H9 (cell line): Measurements from ENCODE around the gene DDX24. TPM values are rescaled to one million over a fixed set of nuclear protein-coding genes. Genes with fewer than 3 reads are reported as not detected.

Experiments
- DNase-seq: peaks from one replicate; pipeline ENCODE4 v3.0.0-alpha.2; 2017
- H2AFZ ChIP-seq: one replicate; pipeline ENCODE4 v1.6.1; 2013; ENCODE audit warnings: mild to moderate bottlenecking, low read length, control low read depth, moderate library complexity
- H2AK5ac ChIP-seq: 2 replicates; pipeline ENCODE4 v1.6.1; 2013; ENCODE audit warnings: low read length, control low read depth, mixed read lengths; ENCODE audit not compliant: insufficient read length
- H2BK120ac ChIP-seq: one replicate; pipeline ENCODE4 v1.6.1; 2013; ENCODE audit warnings: low read depth, mild to moderate bottlenecking, low read length, control low read depth, inconsistent platforms; ENCODE audit not compliant: poor library complexity, severe bottlenecking
- H2BK12ac ChIP-seq: 2 replicates; pipeline ENCODE4 v1.6.1; 2013; ENCODE audit warnings: low read length, control low read depth, mixed read lengths, low read depth; ENCODE audit not compliant: insufficient read length
- H2BK15ac ChIP-seq: 2 replicates; pipeline ENCODE4 v1.6.1; 2013; ENCODE audit warnings: low read depth, low read length, control low read depth
- H2BK20ac ChIP-seq: one replicate; pipeline ENCODE4 v1.6.1; 2013; ENCODE audit warnings: low read depth, mild to moderate bottlenecking, low read length, control low read depth, inconsistent platforms; ENCODE audit not compliant: poor library complexity, severe bottlenecking
- H2BK5ac ChIP-seq: 2 replicates; pipeline ENCODE4 v1.6.1; 2013; ENCODE audit warnings: low read length, control low read depth, mixed read lengths; ENCODE audit not compliant: insufficient read length
- H3K14ac ChIP-seq: 2 replicates; pipeline ENCODE4 v1.6.1; 2013; ENCODE audit warnings: low read length, control low read depth; ENCODE audit not compliant: insufficient read depth
- H3K18ac ChIP-seq: 2 replicates; pipeline ENCODE4 v1.6.1; 2013; ENCODE audit warnings: low read depth, mild to moderate bottlenecking, mixed read lengths, low read length, control low read depth; ENCODE audit not compliant: insufficient read length
- H3K23ac ChIP-seq: 2 replicates; pipeline ENCODE4 v1.6.1; 2013; ENCODE audit warnings: low read length, control low read depth, mixed read lengths, low read depth; ENCODE audit not compliant: insufficient read length
- H3K23me2 ChIP-seq: 2 replicates; pipeline ENCODE4 v1.6.1; 2013; ENCODE audit warnings: low read depth, mild to moderate bottlenecking, mixed read lengths, low read length, control low read depth; ENCODE audit not compliant: insufficient read length, poor library complexity, severe bottlenecking
- H3K27ac ChIP-seq: 2 replicates; pipeline ENCODE4 v1.5.1; 2013; ENCODE audit warnings: low read length, control low read depth, mixed read lengths, low read depth; ENCODE audit not compliant: insufficient read length
- H3K27me3 ChIP-seq: 2 replicates; pipeline ENCODE4 v1.6.1; 2013; ENCODE audit warnings: low read length, control low read depth, inconsistent platforms; ENCODE audit not compliant: insufficient read depth
- H3K4ac ChIP-seq: 2 replicates; pipeline ENCODE4 v1.6.1; 2013; ENCODE audit warnings: low read depth, mild to moderate bottlenecking, control low read depth, inconsistent platforms, low read length, moderate library complexity
- H3K4me1 ChIP-seq: 2 replicates; pipeline ENCODE4 v1.6.1; 2013; ENCODE audit warnings: low read length, control low read depth, inconsistent platforms; ENCODE audit not compliant: insufficient read depth
- H3K4me2 ChIP-seq: 2 replicates; pipeline ENCODE4 v1.6.1; 2013; ENCODE audit warnings: low read length, control low read depth, mixed read lengths; ENCODE audit not compliant: insufficient read length, insufficient read depth
- H3K56ac ChIP-seq: 2 replicates; pipeline ENCODE4 v1.6.1; 2013; ENCODE audit warnings: low read depth, mild to moderate bottlenecking, mixed read lengths, low read length, control low read depth; ENCODE audit not compliant: insufficient read length
- H3K79me1 ChIP-seq: 2 replicates; pipeline ENCODE4 v1.6.1; 2013; ENCODE audit warnings: low read depth, mild to moderate bottlenecking, moderate library complexity, low read length, control low read depth, inconsistent platforms; ENCODE audit not compliant: insufficient read depth, poor library complexity, severe bottlenecking
- H3K79me2 ChIP-seq: 2 replicates; pipeline ENCODE4 v1.6.1; 2013; ENCODE audit warnings: low read length, control low read depth, inconsistent platforms; ENCODE audit not compliant: insufficient read depth
- H3K9ac ChIP-seq: 2 replicates; pipeline ENCODE4 v1.6.1; 2013; ENCODE audit warnings: low read length, control low read depth, mixed read lengths; ENCODE audit not compliant: insufficient read length; ENCODE audit errors: extremely low read depth
- H3K9me3 ChIP-seq: one replicate; pipeline ENCODE4 v1.6.1; 2013; ENCODE audit warnings: low read depth, low read length, inconsistent platforms; ENCODE audit not compliant: control insufficient read depth
- H3T11ph ChIP-seq: one replicate; pipeline ENCODE4 v1.6.1; 2013; ENCODE audit warnings: mild to moderate bottlenecking, low read length, control low read depth, inconsistent platforms
- H4K20me1 ChIP-seq: one replicate; pipeline ENCODE4 v1.6.1; 2013; ENCODE audit not compliant: control insufficient read depth, insufficient read length, insufficient read depth
- H4K5ac ChIP-seq: 2 replicates; pipeline ENCODE4 v1.6.1; 2013; ENCODE audit warnings: low read depth, mild to moderate bottlenecking, mixed read lengths, low read length, control low read depth; ENCODE audit not compliant: insufficient read length
- H4K8ac ChIP-seq: replicated peaks from 2 replicates; pipeline ENCODE4 v1.6.1; 2013; ENCODE audit warnings: low read length, control low read depth, mixed read lengths, low read depth; ENCODE audit not compliant: insufficient read length
- H4K91ac ChIP-seq: 2 replicates; pipeline ENCODE4 v1.6.1; 2013; ENCODE audit warnings: low read depth, mild to moderate bottlenecking, moderate library complexity, mixed read lengths, low read length, control low read depth; ENCODE audit not compliant: insufficient read length
- H3K27ac Mint-ChIP-seq, 3 experiments: 2 replicates in 2 of 3; 3 replicates in 1 of 3; pipeline ENCODE4 v1.8.0; 2020 to 2021; ENCODE audit warnings: mixed read lengths in 3 of 3, mild to moderate bottlenecking in 1 of 3, moderate library complexity in 1 of 3
- H3K27me3 Mint-ChIP-seq: 2 replicates; pipeline ENCODE4 v1.8.0; 2021; ENCODE audit warnings: low read depth, mild to moderate bottlenecking, moderate library complexity, mixed read lengths
- H3K36me3 Mint-ChIP-seq, 3 experiments: 2 replicates in 2 of 3; 3 replicates in 1 of 3; pipeline ENCODE4 v1.8.0; 2020 to 2021; ENCODE audit warnings: low read depth in 3 of 3, mixed read lengths in 3 of 3; ENCODE audit not compliant: insufficient read depth in 1 of 3
- H3K4me1 Mint-ChIP-seq, 2 experiments: 2 replicates each; pipeline ENCODE4 v1.8.0; 2020; ENCODE audit warnings: mixed read lengths in 2 of 2
- H3K4me3 Mint-ChIP-seq, 2 experiments: 2 replicates in 1 of 2; 3 replicates in 1 of 2; pipeline ENCODE4 v1.8.0; 2020 to 2021; ENCODE audit warnings: mild to moderate bottlenecking in 2 of 2, mixed read lengths in 2 of 2, moderate library complexity in 1 of 2
- H3K9me3 Mint-ChIP-seq, 2 experiments: 2 replicates in 1 of 2; 3 replicates in 1 of 2; pipeline ENCODE4 v1.8.0; 2020; ENCODE audit warnings: mild to moderate bottlenecking in 2 of 2, mixed read lengths in 2 of 2, moderate library complexity in 1 of 2
- WGBS: extraction: QIAGEN DNeasy Blood & Tissue Kit; methylation state at CpG from one replicate; pipeline ENCODE4 v1.1.7; 2013; ENCODE audit warnings: missing lambda C conversion rate, low lambda C conversion rate, mixed read lengths; ENCODE audit not compliant: insufficient read length; ENCODE audit errors: extremely low coverage; 5-methylcytosine and 5-hydroxymethylcytosine counted together
- total RNA-seq: library from RNA; stranded (reverse); gene quantifications from 2 replicates; pipeline ENCODE4 v1.2.1, GENCODE V29; 2021
- TF ChIP-seq, protein P1 (sequence below): fragments of 200-600 bp; sonication (generic); conservative IDR thresholded peaks from 3 replicates; pipeline ENCODE4 v1.8.0; 2021; ENCODE audit warnings: antibody characterized with exemption, mild to moderate bottlenecking

DDX24 gene
- total RNA-seq, 1 experiment from 2014 or later, result 172 TPM

DNA sequence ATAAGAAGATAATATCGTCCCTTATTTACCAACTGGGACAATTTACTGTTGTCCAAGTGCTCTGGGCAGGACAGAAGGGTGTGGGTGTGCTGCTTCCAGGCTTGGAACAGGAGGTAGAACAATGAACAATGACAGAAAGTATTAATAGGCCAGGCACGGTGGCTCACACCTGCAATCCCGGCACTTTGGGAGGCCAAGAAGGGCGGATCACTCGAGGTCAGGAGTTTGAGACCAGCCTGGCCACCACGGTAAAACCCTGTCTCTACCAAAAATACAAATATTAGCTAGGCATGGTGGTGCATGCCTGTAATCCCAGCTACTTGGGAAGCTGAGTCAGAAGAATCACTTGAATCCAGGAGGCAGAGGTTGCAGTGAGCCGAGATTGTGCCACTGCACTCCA lies 32.1 kb upstream of the DDX24 start:
- no peak overlapping the region for H3K4ac ChIP-seq
- H2AFZ ChIP-seq, result no peak overlapping the region
- no peak overlapping the region for H4K91ac ChIP-seq
- H4K8ac ChIP-seq, result no peak overlapping the region
- Mint-ChIP-seq H3K36me3 (no peaks in the 10 kb centered on the region; a peak in 1 of 7 replicates), H3K4me1 (peaks cover 16 to 20% of the 10 kb centered on the region in 2 experiments), H3K27ac (no peak overlapping the region), H3K9me3 (no peaks in the 10 kb centered on the region), H3K27me3 (peaks cover 6% of the 10 kb centered on the region), H3K4me3 (no peak overlapping the region)
- no peaks in the 10 kb centered on the region for H4K20me1 ChIP-seq
- no peak overlapping the region for H3K18ac ChIP-seq
- no peak overlapping the region for H2BK20ac ChIP-seq
- H3K79me2 ChIP-seq, result no peaks in the 10 kb centered on the region
- TF ChIP-seq, protein P1, sequence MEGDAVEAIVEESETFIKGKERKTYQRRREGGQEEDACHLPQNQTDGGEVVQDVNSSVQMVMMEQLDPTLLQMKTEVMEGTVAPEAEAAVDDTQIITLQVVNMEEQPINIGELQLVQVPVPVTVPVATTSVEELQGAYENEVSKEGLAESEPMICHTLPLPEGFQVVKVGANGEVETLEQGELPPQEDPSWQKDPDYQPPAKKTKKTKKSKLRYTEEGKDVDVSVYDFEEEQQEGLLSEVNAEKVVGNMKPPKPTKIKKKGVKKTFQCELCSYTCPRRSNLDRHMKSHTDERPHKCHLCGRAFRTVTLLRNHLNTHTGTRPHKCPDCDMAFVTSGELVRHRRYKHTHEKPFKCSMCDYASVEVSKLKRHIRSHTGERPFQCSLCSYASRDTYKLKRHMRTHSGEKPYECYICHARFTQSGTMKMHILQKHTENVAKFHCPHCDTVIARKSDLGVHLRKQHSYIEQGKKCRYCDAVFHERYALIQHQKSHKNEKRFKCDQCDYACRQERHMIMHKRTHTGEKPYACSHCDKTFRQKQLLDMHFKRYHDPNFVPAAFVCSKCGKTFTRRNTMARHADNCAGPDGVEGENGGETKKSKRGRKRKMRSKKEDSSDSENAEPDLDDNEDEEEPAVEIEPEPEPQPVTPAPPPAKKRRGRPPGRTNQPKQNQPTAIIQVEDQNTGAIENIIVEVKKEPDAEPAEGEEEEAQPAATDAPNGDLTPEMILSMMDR, result no peak
- no peak overlapping the region for H2BK12ac ChIP-seq
- H3K14ac ChIP-seq, result no peak overlapping the region
- no peak overlapping the region for H3T11ph ChIP-seq
- H3K9me3 ChIP-seq, result no peaks in the 10 kb centered on the region
- H2BK120ac ChIP-seq, result no peak overlapping the region
- no peaks in the 10 kb centered on the region for H3K79me1 ChIP-seq
- no peaks in the 10 kb centered on the region for H3K27me3 ChIP-seq
- no peak overlapping the region for H3K4me2 ChIP-seq
- no peak for DNase-seq
- H3K23ac ChIP-seq, result no peak overlapping the region
- no CpG with 5 or more reads among the region's 7 CpGs for WGBS
- H3K23me2 ChIP-seq, result no peaks in the 10 kb centered on the region
- no peaks in the 10 kb centered on the region for H3K4me1 ChIP-seq
- H3K9ac ChIP-seq, result no peak overlapping the region
- no peak overlapping the region for H2AK5ac ChIP-seq
- no peak overlapping the region for H2BK15ac ChIP-seq
- no peak overlapping the region for H4K5ac ChIP-seq
- H3K27ac ChIP-seq, result no peak overlapping the region
- H3K56ac ChIP-seq, result no peak overlapping the region
- H2BK5ac ChIP-seq, result no peak overlapping the region
